AG08396 (cell line): ENCODE data around the gene MADCAM1.
"Not testable (repeated sequence)": the region's sequence is repeated elsewhere in the genome, so short reads cannot be mapped to it uniquely, and the experiment has no call there.

Experiments used
- DNase-seq: peaks from one replicate; pipeline ENCODE4 v3.0.0; 2012; ENCODE audit warnings: low spot score, mixed read lengths

MADCAM1 gene

GRCh38 chr19:496112-496665 lies at the start of gene MADCAM1:
Gene MADCAM1 (plus strand): TSS chr19:496486. CDS start chr19:496500, 14 bp downstream.
- no peak for DNase-seq

- no peak for DNase-seq
These were observed 49.2 kb upstream of the MADCAM1 start for GRCh38 chr19:447064-447426.

GRCh38 chr19:447816-448560 lies 48.3 kb upstream of the MADCAM1 start:
- DNase-seq, result no peak

- DNase-seq, result no peak
These were observed 46.4 kb upstream of the MADCAM1 start for GRCh38 chr19:449916-450315.

- not testable (repeated sequence) for DNase-seq
These were observed 45.3 kb upstream of the MADCAM1 start for GRCh38 chr19:450912-451481.

- no peak for DNase-seq
These were observed 43.5 kb upstream of the MADCAM1 start for GRCh38 chr19:452829-453228.

- DNase-seq, result no peak
These were observed 42.7 kb upstream of the MADCAM1 start for GRCh38 chr19:453606-454005.

- no peak for DNase-seq
These were observed 41.1 kb upstream of the MADCAM1 start for GRCh38 chr19:455031-455705.

- no peak for DNase-seq
These were observed 40.3 kb upstream of the MADCAM1 start for GRCh38 chr19:455851-456546.

- DNase-seq, result no peak
These were observed 39.7 kb upstream of the MADCAM1 start for GRCh38 chr19:456547-457110.

- DNase-seq, result no peak
These were observed 38.6 kb upstream of the MADCAM1 start for GRCh38 chr19:457636-458035.

GRCh38 chr19:458091-459042 lies 37.9 kb upstream of the MADCAM1 start:
- no peak for DNase-seq

GRCh38 chr19:459724-460511 lies 36.4 kb upstream of the MADCAM1 start:
- DNase-seq, result peak; percentile 88

GRCh38 chr19:460877-461720 lies 35.2 kb upstream of the MADCAM1 start, which contains the start of gene SHC2:
Gene SHC2 (minus strand): TSS chr19:461033. CDS start chr19:460996, 37 bp downstream.
- no peak for DNase-seq

GRCh38 chr19:461721-462551 lies 34.4 kb upstream of the MADCAM1 start:
- no peak for DNase-seq

- DNase-seq, result no peak
These were observed 32.6 kb upstream of the MADCAM1 start for GRCh38 chr19:463483-464207.

- no peak for DNase-seq
These were observed 32.1 kb upstream of the MADCAM1 start for GRCh38 chr19:464208-464545.
